LHCN-M2 (cell line): ENCODE data around the gene SLC19A1. TPM values are rescaled to one million over a fixed set of nuclear protein-coding genes. Genes with fewer than 3 reads are reported as not detected.

Experiments used
- DNase-seq: peaks from one replicate; pipeline ENCODE4 v3.0.0-alpha.2; 2012; ENCODE audit warnings: low read depth
- total RNA-seq: library from RNA; depleted of rRNA; stranded (reverse); fragments of >200 nt; gene quantifications from 2 replicates; pipeline ENCODE4 v1.2.3, GENCODE V29; 2014

The SLC19A1 gene
- total RNA-seq, 1 experiment from 2014 or later = 21.8 TPM

GRCh38 chr21:45479691-45480675, 62.3 kb downstream of the SLC19A1 start:
- DNase-seq = no peak

DNA sequence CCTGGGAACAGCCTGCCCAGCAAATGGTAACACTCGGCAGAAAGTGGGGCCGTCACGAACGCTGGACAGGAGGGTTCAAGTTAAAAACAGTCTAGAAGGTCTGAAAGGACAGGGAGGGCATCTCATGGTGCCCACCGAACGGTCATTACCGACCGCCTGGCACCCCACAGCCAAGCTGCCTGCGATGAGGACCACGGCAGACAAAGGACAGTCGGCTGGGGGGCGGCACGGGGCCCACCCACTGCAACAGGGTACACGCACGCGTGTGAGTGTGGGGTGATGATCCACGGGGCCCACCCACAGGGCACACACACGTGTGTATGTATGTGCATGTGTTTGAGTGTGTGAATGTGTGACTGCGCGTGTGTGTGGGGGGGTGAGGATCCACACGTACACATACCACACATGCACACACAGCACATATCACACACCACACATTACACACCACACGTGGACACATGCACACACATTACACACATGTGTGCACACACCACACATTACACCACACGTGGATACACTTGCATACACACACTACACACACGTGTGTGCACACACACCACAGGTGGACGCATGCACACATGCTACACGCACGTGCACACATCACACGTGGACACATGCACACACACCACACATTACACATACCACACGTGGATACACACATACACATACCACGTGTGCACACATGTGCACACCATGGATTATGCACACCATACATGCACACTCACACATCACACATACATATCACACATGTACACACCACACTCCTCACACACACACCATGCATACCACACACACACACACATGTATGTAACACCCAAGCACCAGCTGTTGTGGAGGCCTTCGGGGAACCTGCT, 63.2 kb downstream of the SLC19A1 start:
- DNase-seq = no peak

DNA sequence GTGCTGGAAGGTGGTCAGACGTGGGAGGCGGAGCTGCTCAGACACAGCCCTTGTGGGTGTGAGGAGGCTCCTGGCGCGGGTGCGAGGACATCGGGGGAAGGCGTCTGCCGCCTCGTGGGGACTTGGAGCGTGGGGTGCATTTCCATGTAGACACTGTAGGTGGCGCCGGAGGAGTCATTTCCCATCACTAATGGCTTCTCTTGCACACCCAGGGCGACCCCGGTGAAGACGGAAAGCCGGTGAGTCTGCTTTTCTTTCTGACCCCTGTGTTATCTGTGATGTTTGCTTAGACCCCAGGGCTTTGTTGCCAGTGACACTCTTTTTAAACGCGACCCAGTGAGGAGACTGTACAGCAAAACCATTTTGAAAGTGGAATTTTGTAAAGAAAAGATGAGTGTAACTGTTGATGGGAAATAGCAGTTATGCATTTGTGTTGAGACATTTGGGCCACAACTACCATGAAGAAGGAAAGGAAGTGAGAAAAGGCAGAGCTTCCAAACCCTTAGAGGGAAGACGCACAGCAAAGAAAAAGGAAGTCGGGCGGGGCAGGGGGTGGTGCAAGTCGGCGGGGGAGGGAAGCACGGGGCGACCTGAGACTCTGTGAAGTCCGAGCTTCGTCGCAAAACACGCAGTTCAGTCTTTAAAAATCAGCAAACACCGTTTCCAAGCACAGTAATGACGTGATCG, 64.0 kb downstream of the SLC19A1 start:
- peak; percentile 31 for DNase-seq

GRCh38 chr21:45477176-45478114, 64.8 kb downstream of the SLC19A1 start:
- no peak for DNase-seq

DNA sequence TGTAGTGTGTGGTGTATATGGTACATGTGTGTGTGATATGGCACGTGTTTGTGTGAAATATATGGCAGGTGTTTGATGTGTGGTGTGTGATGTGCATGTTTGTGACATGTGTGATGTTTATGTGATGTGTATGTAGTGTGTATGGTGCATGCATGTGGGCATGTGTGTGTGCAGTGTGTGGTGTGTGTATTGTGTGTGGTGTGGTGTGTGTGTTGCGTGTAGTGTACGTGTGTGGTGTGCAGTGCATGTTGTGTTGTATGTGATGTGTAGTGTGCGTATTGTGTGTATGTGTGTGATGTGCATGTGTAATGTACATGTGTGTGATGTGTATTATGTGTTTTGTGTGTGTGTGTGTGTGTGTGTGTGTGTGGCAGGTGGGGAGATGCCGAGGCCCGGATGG, 65.7 kb downstream of the SLC19A1 start:
- no peak for DNase-seq

DNA sequence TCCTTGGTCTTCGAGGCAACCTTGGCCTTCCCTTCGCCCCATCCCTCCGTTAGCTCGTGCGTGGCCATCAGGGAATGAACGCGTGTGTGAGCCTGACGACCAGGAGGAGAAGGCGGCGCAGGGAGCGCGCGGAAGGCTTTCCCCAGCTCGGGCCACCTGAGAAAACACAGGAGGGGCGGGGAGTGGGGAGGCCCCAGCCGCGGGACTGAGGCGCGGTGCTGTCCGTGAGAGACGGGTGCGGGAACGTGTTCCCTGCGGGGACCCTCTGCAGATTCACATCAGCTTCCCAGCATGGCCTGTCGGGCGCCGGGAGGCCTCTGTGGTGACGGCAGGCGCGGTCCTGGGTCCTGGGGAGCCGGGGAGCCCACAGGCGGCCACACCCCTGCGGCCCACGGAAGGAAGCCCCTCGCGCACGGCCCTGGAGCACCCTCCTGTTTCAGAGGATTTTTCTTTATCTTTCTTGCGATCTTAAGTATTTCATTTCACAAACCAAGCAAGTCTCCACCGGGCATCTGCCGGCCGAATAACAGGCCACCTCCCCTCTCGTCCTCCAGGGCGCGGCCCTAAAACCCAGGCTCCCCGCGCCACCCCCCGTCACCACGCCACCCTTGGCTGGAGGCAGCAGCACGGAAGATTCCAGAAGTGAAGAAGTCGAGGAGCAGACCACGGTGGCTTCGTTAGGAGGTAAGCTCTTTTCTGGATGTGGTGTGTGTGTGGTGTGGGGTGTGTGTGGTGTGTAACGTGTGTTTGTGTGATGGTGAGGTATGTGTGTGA, 66.3 kb downstream of the SLC19A1 start:
- no peak for DNase-seq

DNA sequence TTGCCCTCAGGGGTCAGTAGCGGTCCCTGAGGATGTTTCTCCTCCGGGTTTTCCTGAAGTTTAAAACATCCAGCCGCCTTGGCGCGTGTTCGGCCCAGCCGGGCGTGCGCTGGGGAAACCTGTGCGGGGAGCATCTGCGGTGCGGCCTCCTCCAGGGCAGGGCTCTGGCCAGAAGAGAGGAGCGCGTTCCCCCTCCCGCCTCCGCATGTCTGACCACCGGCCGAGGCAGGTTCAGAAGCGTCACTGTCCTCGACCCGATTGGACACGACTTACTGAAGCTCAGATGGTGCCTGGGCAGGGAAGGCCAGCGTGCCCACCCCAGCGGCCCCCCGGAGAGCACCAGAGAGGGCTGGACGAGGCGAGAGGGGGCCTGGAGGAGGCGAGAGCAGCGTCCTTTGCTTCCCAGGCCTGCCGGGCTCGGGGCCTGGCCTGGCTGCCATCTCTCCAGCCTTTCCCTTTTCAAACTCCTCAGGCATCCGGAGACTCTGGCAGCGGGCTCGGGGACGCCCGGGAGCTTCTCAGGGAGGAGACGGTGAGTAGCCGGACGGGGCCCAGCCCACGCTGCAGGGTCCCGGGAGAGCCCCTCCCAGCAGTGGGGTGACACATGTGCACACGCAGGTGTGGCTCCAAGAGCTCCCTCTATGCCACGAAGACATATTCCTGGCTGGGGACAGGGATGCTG, 67.1 kb downstream of the SLC19A1 start:
- DNase-seq = no peak

DNA sequence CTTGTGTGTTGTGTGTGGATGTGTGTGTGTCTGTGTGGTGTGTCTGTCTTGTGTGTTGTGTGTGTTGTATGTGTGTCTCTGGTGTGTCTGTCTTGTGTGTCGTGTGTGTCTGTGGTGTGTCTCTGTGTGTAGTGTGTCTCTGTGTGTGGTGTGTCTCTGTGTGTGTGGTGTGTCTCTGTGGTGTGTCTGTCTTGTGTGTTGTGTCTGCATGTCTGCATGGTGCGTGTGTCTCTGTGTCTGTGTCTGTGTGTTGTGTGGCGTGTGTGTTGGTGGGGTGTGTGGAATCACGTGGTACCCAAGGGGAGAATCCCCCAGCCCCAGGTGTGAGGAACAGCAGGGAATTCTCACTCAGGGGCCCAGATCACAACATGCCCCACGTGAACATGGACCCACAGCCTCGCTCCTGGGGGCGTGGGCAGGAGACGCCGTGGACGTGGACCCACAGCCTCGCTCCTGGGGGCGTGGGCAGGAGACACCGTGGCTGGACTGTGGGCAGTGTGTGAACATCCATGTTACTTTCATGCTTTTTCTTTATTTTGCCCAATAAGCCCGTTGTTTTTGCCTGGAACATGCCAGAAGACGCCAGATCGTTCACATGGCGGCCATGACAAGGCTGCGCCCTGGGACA, 67.8 kb downstream of the SLC19A1 start:
- DNase-seq = no peak

DNA sequence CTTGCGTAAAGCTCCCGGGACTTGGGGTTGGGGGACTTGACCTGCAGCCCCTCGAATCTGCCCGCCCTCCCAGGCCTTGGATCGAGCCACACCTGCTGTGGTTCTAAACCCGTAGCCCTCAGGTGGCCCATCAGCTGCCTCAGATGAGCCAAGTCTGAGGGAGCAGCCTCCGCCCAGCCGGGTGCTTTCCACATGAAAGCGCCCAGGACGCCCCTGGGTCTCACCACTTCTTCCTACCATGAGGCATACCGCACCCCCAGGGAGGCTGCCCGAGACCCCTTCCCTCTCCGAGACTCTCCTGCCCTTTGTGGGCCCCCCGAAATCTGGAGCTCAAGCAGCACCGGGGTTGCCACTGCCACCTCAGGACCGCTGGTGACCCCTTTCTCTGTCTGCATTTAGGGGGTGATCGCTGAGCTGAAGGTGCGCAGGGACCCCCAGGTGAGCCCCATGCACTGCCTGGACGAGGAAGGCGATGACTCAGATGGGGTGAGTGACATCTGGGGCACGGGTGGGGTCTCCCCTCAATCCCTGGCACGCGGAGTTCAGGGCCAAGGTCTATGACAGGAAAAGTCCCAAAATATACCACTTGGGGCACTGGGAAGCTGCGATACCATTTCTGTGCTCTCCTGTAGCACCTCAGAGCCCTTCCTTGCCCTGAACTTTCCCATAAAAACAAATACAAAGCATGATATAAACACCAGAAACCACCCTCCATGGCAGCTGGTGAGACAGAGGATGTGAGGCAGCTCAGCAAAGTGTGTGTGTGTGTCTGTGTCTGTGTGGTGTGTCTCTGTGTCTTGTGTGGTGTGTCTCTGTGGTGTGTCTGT, 68.5 kb downstream of the SLC19A1 start:
- DNase-seq = no peak

DNA sequence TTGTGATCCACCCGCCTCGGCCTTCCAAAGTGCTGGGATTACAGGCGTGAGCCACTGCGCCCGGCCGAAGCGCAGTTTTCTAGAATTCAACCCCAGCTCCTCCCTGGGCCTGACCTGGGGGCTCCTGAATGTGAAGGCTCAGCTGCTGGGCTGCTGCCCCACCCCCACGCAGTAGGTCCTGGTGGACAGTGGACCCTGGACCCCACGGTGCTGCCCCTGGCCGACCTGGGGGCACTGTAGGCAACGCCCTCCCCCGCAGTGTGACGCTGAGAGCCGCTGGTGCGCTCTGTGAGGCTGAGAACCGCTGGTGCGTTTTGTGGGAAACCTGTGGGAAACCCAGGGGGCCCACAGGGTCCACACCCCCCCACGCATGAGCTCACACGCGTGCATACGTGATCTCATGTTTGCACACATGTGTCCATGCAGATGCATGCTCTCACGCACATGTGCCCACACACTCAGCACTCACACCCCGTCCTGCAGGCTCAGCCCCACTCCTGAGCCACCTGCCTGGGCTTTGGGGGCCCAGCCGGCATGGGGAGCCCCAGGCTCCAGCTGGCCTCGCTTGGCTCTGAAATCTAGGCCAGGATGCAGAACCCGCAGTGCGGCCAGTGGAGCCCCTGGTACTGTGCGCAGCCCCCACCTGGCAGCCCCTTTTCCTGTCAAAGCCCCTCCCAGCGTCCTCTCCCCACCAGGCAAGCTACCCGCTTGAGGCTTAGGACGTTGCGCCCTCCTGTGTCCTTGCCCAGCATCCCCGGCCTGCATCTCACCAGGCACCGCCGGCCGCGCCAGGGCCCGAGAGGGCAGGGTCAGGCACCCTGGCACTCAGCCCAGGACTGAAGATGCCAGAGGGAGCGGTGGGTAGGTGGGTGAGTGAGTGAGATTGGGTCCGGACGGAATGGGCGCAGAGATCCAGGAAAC, 69.5 kb downstream of the SLC19A1 start:
- DNase-seq = no peak

GRCh38 chr21:45471525-45472221, 70.6 kb downstream of the SLC19A1 start:
- DNase-seq = peak; percentile 58

DNA sequence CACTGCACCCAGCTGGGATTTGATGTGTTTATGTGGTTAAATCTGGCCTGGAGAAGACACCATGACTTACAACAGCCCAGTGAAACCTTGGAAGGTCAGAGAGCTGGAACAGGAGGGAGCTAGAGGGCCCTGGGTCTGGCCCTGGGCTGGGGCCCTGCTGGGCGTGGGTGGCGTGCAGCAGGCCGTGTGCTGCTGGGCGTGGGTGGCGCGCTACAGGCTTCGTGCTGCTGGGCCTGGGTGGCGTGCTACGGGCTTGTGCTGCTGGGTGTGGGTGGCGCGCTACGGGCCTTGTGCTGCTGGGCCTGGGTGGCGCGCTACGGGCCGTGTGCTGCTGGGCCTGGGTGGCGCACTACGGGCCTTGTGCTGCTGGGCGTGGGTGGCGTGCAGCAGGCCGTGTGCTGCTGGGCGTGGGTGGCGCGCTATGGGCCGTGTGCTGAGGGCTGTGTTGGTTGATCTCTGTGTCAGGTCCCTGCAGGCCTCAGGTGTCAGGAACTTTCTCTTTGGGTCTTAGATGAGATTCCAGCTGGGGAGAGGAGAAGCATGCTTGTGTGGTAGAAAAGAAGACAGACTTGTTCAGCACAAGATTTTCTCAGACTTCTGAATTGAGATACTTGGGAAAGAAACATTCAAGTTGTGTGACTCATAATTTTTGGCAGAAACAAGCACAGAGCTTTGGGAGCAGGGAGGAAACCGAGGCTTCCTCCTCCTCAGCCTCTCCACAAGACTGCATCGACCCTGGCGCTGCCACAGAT, 71.3 kb downstream of the SLC19A1 start:
- peak; percentile 82 for DNase-seq

DNA sequence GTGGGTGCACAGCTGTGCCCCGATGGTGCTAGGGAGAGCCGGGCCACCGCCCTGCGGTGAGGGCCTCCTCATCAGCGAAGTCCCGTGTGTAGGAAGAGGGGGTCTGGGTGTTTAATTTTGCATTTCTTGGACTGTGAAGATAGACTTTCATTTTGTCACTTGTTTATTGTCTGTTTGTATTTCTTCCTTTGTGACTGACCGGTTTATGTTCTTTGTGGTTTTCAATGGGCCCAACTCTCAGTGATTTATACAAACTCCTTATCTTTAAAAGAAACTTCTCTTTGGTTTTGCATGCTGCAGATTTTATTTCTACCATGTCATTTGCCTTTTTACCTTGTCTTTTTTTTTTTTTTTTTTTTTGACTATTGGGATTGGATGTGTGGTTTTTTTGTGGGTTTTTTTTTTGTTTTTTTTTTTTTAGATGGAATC, 72.1 kb downstream of the SLC19A1 start:
- DNase-seq = no peak

GRCh38 chr21:45469273-45470086, 72.8 kb downstream of the SLC19A1 start:
- no peak for DNase-seq

DNA sequence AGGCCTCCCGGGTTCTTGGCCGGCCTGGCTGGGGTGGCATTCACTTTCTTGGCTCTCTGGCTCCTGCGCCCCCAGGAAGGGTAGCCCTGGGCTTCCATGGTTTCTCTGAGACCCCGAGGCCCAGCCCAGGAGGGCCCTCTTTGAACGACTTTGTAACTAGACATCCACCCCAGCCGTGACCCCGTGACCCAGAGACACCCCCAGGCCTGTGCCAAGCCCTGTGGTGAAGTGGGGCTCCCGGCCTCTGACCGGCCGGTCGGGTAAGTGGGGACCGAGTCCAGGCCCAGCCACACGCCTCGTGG, 73.3 kb downstream of the SLC19A1 start:
- no peak for DNase-seq
